HL-60/S4 treated with retinoic acid at 250 ng/mL for 4 days and 3 days (cell line): ENCODE measurements around the gene PRR7.

Experiments used
- in situ Hi-C: fragments of 300-500 bp; cut with MboI; formaldehyde crosslinking; loops from 2 replicates; pipeline ENCODE4 v1.7.0; 2022; ENCODE audit warnings: low sequenced_read_pairs

The PRR7 gene

GRCh38 chr5:177450667-177451424 lies 4.2 kb downstream of the PRR7 start:
- in situ Hi-C loops = no loop called here

DNA sequence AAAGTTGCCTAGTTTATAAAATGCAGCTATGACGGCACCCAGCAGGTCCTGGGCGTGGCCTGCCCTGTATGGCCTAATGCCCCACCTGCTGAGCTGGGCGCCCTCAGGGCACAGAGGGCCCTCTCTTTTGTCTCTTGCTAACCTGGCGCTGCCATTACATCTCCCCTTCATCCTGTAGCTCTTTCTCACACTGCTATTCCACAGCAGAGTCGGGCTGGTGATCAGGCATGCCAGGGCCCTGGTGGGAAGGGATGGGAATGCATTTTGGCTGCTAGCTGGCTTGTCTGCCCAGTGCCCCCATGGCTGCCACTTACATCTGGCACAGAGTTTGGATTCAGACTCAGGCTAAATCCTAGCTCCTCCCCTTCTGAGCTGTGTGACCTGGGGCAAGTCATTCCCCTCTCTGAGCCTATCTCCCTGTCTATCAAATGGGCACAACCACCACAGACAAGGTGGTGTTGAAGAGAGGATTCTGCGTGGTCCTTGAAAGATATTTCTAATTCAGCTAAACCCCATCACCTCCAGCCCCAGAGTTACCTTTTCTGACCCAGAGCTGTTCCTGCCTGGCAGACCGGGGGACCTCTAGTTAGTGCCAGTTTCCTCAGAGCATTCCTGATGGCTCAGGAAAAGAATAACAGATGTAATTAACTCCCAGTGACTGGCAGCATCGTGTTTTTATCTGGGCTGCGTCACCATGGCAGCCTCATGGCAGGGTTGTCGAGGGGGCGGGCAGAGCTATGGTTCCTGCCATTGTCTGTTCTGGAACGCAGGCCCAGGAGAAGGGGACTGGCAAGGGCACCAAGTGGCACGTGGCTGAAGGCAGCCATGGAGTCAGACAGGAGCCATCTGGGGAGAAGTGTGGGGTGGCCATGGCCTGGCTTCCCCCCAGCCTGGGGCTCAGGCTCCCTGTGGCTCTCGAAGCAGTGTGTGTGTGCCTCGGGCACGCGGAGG lies 6.3 kb downstream of the PRR7 start:
- in situ Hi-C loops = no loop called here

- in situ Hi-C loops = no loop called here
Observed at GRCh38 chr5:177453852-177454396, 7.3 kb downstream of the PRR7 start.

DNA sequence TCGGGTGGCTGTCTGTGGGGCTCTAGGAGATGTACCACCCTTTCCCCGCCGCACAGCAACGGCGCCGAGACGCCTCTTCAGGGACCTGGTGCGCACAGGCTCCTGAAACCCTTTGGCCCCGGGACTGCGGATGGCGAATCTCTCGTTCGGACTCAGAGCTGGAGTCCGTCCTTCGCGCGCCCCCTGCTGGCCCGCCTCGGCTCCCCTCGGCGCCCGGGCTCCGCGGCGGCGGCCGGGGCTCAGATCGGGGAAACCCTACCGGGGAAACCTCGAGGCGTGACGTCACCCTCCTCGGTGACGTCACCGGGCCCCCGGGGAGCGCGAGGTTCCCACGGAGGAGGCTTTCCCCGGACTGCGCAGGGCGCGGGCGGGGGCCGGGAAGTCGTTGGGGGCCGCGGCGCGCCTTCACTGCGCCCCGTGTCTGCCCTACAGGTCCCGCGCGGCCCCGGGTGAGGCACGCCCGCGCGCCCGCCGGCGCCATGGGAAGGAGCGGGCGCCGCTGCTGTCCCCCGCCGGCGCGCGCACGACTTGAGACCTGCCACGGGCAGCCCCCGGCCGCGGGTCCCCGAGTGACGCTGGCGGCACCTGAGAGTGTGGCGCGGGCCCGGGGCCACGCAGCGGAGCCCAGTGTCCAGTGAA lies 7.9 kb downstream of the PRR7 start:
- in situ Hi-C loops = no loop called here

GRCh38 chr5:177455036-177455660 lies 8.5 kb downstream of the PRR7 start:
- in situ Hi-C loops = no loop called here

GRCh38 chr5:177455661-177456590 lies 9.3 kb downstream of the PRR7 start:
- in situ Hi-C loops = no loop called here

GRCh38 chr5:177456591-177456964 lies 10.0 kb downstream of the PRR7 start:
- in situ Hi-C loops = no loop called here

- in situ Hi-C loops = no loop called here
Observed at GRCh38 chr5:177456976-177457851, 10.6 kb downstream of the PRR7 start.

DNA sequence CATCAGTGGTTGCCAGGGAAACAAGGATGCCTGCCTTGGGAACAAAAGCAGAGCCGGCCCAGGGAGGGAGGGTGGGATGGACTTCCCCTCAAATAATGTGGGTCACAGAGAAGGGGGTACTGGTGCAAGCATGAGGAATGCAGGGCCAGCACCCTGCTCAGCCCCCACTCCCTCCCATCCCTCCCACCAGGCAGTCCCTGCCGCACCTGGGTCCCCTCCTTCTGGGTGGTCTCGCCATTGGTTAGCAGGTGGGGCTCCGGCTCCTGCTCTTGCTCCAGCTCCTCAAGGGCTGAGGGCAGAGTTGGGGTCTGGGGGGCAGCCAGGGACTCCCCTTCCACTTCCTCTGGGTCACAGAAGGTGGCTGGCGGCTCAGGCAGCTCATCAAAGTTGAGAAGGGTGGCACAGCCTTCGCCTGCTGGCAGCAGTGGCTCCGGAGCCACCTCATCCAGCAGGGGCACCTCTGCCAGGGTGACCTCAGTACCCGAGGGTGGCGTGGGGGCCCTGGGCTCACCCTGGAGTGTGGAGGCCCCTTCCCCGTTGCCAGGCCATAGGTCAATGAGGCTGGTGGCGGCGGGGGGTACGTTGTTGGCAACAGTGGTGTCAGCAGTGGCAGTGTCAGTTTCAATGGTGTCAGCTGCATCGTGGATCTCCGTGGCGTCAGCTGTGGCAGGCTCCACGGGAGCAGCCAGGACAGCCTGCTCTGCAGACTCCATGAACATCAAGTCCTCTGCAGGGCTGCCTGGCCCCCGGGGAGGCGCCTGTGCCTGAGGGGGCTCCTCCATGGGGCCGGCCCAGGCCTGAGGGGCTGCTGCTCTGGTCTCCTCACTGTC lies 11.5 kb downstream of the PRR7 start:
- in situ Hi-C loops = no loop called here

DNA sequence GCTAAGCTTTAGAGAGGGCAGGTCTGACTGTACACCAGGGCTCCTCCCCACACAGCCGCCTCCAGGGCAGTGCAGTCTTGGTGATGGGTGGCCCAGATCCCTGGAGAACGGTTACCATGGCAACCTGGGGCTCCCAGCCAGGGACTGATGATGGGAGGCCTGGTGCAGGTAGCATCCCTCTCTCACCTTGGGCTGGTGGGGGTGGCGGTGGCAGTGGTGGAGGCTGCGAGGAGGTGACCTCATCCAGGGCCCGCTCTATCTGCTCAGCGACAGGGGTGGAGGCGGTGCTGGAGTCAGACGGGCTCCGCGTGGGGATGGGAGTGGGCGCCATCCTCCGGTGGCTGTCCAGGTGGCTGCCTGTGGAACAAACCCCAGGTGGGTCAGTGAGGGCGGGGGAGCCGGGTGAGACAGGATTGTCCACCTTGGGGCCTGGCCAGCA lies 12.3 kb downstream of the PRR7 start:
- in situ Hi-C loops = no loop called here

- in situ Hi-C loops = no loop called here
Observed at GRCh38 chr5:177459357-177459756, 12.7 kb downstream of the PRR7 start.

- in situ Hi-C loops = no loop called here
Observed at GRCh38 chr5:177459819-177460628, 13.4 kb downstream of the PRR7 start.

- in situ Hi-C loops = no loop called here
Observed at GRCh38 chr5:177462021-177462670, 15.5 kb downstream of the PRR7 start.

GRCh38 chr5:177465044-177465443 lies 18.4 kb downstream of the PRR7 start:
- in situ Hi-C loops = no loop called here

GRCh38 chr5:177466861-177467260 lies 20.2 kb downstream of the PRR7 start:
- in situ Hi-C loops = no loop called here

DNA sequence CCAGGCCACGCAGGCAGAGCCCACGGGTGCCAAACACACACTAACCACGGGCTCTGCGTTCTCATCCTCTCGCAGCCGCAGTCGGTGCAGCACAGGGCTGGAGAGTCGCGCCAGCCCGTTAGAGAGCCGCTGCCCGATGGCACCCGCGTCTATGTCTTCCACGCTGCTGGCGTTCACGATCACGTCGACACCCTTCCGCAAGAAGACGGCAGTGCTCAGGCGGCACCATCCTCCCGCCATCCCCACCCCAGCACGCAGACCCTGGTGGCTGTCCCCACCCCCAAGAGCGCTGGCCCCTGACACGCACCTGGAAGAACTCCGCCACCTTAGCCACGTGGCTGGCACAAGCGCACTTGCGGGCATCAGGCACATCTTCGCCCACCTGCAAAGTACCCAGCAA lies 20.8 kb downstream of the PRR7 start:
- in situ Hi-C loops = no loop called here

GRCh38 chr5:177468329-177468684 lies 21.7 kb downstream of the PRR7 start:
- in situ Hi-C loops = no loop called here
